ENCODE data around the gene MTA1. TPM values are rescaled to one million over a fixed set of nuclear protein-coding genes. Genes with fewer than 3 reads are reported as not detected.

The MTA1 gene
- total and polyA plus RNA-seq, 10 of the 15 experiments (the other 5 are each of a cell fraction or from before 2014, with no cell fraction given): 0.14 to 162 (median 30.6) TPM

- ATAC-seq (no peak), DNase-seq (ENCODE audit: low read depth, low spot score) (no peak), FAIRE-seq (no peak)
- Histone ChIP-seq H3K36me3 (ENCODE audit: control insufficient read depth in 2 of 2, insufficient read depth in 2 of 2, low read length in 1 of 2) (no peaks in the 10 kb centered on the region; a peak in 1 of 4 replicates), H3K9me3 (replicated peaks; ENCODE audit: control insufficient read depth, insufficient read depth, low read length) (no peaks in the 10 kb centered on the region), H3K27ac (ENCODE audit: control insufficient read depth, insufficient read depth) (no peak overlapping the region), H3K27me3 (replicated peaks in 1 of 2; ENCODE audit: control insufficient read depth in 2 of 2, insufficient read depth in 2 of 2, low read length in 1 of 2) (no peaks in the 10 kb centered on the region), H3K79me2 (ENCODE audit: control insufficient read depth, insufficient read depth, low read length) (peaks cover 6% of the 10 kb centered on the region), H4K20me1 (ENCODE audit: control insufficient read depth, insufficient read depth) (no peaks in the 10 kb centered on the region), H2AFZ (ENCODE audit: control insufficient read depth, low read depth, low read length) (no peak overlapping the region), H3K4me3 (no peak overlapping the region), H3K9ac (ENCODE audit: control insufficient read depth, insufficient read depth, low read length) (no peak overlapping the region), H3K4me2 (ENCODE audit: control insufficient read depth, insufficient read depth) (no peak overlapping the region), H3K4me1 (ENCODE audit: control insufficient read depth, insufficient read depth, low read length) (peaks cover 14% of the 10 kb centered on the region)
- ChIA-PET POLR2A (interaction anchor here (0.6 kb wide), 1 partner anchor 102 kb away, joined by 3 read pairs; no protein-coding TSS in a partner anchor), SMC1A (ENCODE audit: uncharacterized antibody, unreplicated experiment) (no interaction called here), CTCF (interaction anchor here (1.1 to 4.4 kb wide), 3 partner anchors 12 to 122 kb away, joined by 3 to 103 read pairs (median 67); no protein-coding TSS in a partner anchor), RAD21 (ENCODE audit: unreplicated experiment) (interaction anchor here (1.7 to 2.1 kb wide), 2 partner anchors 11 to 122 kb away, joined by 6 to 9 read pairs; no protein-coding TSS in a partner anchor)
- TF ChIP-seq EZH2 (IDR thresholded peaks at IDR 0.05; ENCODE audit: borderline replicate concordance, control insufficient read depth, low read depth, low read length) (no peak), HDAC2 (IDR thresholded peaks at IDR 0.05) (no peak), ELK1 (IDR thresholded peaks at IDR 0.05; ENCODE audit: low read depth, low read length) (no peak), ZNF384 (IDR thresholded peaks at IDR 0.05; ENCODE audit: borderline replicate concordance, low read depth, low read length) (no peak), ZNF207 (IDR thresholded peaks at IDR 0.05; ENCODE audit: borderline replicate concordance) (no peak), MLLT1 (IDR thresholded peaks at IDR 0.05) (no peak), YBX1 (IDR thresholded peaks at IDR 0.05) (no peak), PBX3 (IDR thresholded peaks at IDR 0.05; ENCODE audit: insufficient replicate concordance, low read depth, low read length) (no peak), MAX (IDR thresholded peaks at IDR 0.05; ENCODE audit: low read depth, low read length) (no peak), BRCA1 (IDR thresholded peaks at IDR 0.05; ENCODE audit: low read depth, low read length) (no peak), MEF2A (IDR thresholded peaks at IDR 0.05; ENCODE audit: insufficient read depth, low read depth, low read length) (no peak), CEBPB (IDR thresholded peaks at IDR 0.05; ENCODE audit: borderline replicate concordance in 1 of 2, low read depth in 2 of 2, low read length in 2 of 2) (no peak), ATF3 (IDR thresholded peaks at IDR 0.05; ENCODE audit: borderline replicate concordance, extremely low read depth, low read depth, low read length) (no peak)
- intact Hi-C loops (cut with micrococcal nuclease; ENCODE audit: unreplicated experiment): loop anchor here (5.0 kb wide), 1 partner anchor 34 kb away; the partner anchor contains the start of gene TMEM121
- no TSS peak for BruUV-seq (replicated peaks)
- in situ Hi-C loops (cut with MboI): no loop called here
- 71% methylated on average over 20 of the region's 20 CpGs for WGBS (ENCODE audit: insufficient coverage, insufficient replicate concordance, low lambda C conversion rate, missing lambda C conversion rate)
These were observed 73.6 kb downstream of the MTA1 start for GRCh38 chr14:105492971-105493871.
